IPS-18c (cell line): ENCODE data around the gene FLAD1.
"Not testable (repeated sequence)": the region's sequence is repeated elsewhere in the genome, so short reads cannot be mapped to it uniquely, and the experiment has no call there.

ENCODE experiments used
- H3K4me3 ChIP-seq: 2 replicates; pipeline ENCODE4 v1.7.0; 2013; ENCODE audit warnings: low read depth, mild to moderate bottlenecking, low read length, moderate library complexity; ENCODE audit not compliant: insufficient read depth
- H3K9me3 ChIP-seq: one replicate; pipeline ENCODE4 v1.6.1; 2013; ENCODE audit warnings: mild to moderate bottlenecking, low read length, moderate library complexity; ENCODE audit not compliant: control insufficient read depth, insufficient read depth

FLAD1 gene

GRCh38 chr1:154974102-154974807 is 8.9 kb upstream of the FLAD1 start, which contains the start of gene CKS1B:
CKS1B (plus strand) TSS chr1:154974681; CDS start chr1:154974746, 65 bp downstream.
- H3K9me3 ChIP-seq = no peaks in the 10 kb centered on the region
- peak within 1 kb of the TSS; percentile 66 for H3K4me3 ChIP-seq

- H3K4me3 ChIP-seq = peak overlapping the region; percentile 66
- no peaks in the 10 kb centered on the region for H3K9me3 ChIP-seq
These were observed 8.2 kb upstream of the FLAD1 start for GRCh38 chr1:154974808-154975408.

GRCh38 chr1:154975409-154976059 is 7.6 kb upstream of the FLAD1 start:
- peak overlapping the region; percentile 66 for H3K4me3 ChIP-seq
- H3K9me3 ChIP-seq = no peaks in the 10 kb centered on the region

- H3K4me3 ChIP-seq, H3K9me3 ChIP-seq: not testable (repeated sequence)
These were observed 5.4 kb upstream of the FLAD1 start for GRCh38 chr1:154977762-154978161.

- Histone ChIP-seq H3K4me3 (no peak overlapping the region), H3K9me3 (no peaks in the 10 kb centered on the region)
These were observed 4.8 kb upstream of the FLAD1 start for GRCh38 chr1:154978360-154978759.

- H3K4me3 ChIP-seq = peak overlapping the region; percentile 34
These were observed 803 bp upstream of the FLAD1 start for GRCh38 chr1:154982341-154982740.

GRCh38 chr1:154983776-154984466 is 777 bp downstream of the FLAD1 start:
- H3K4me3 ChIP-seq = peak overlapping the region; percentile 71
- no peaks in the 10 kb centered on the region for H3K9me3 ChIP-seq

More at GRCh38 chr1:154982341-154982740, 803 bp upstream of the FLAD1 start:
- no peaks in the 10 kb centered on the region for H3K9me3 ChIP-seq

- not testable (repeated sequence) for H3K9me3 ChIP-seq, H3K4me3 ChIP-seq
These were observed 3.6 kb downstream of the FLAD1 start for GRCh38 chr1:154986736-154987135.

GRCh38 chr1:154987326-154987725 is 4.2 kb downstream of the FLAD1 start:
- Histone ChIP-seq H3K4me3 (no peak overlapping the region), H3K9me3 (no peaks in the 10 kb centered on the region)

- Histone ChIP-seq H3K9me3 (no peaks in the 10 kb centered on the region), H3K4me3 (no peak overlapping the region)
These were observed 5.2 kb downstream of the FLAD1 start for GRCh38 chr1:154988058-154988954.

- H3K4me3 ChIP-seq = no peak overlapping the region
- H3K9me3 ChIP-seq = no peaks in the 10 kb centered on the region
These were observed 6.2 kb downstream of the FLAD1 start for GRCh38 chr1:154989195-154989860.

GRCh38 chr1:154990276-154990675 is 7.1 kb downstream of the FLAD1 start:
- no peaks in the 10 kb centered on the region for H3K9me3 ChIP-seq
- H3K4me3 ChIP-seq = no peak overlapping the region

GRCh38 chr1:154992721-154993571 is 9.8 kb downstream of the FLAD1 start:
- H3K9me3 ChIP-seq = no peaks in the 10 kb centered on the region
- H3K4me3 ChIP-seq = no peak overlapping the region

GRCh38 chr1:154993572-154994268 is 10.6 kb downstream of the FLAD1 start, which contains the start of gene LENEP:
LENEP (plus strand) TSS chr1:154993586; CDS start chr1:154993608, 22 bp downstream.
- Histone ChIP-seq H3K9me3 (no peaks in the 10 kb centered on the region), H3K4me3 (no peak within 1 kb of the TSS)

GRCh38 chr1:154994269-154994587 is 11.1 kb downstream of the FLAD1 start:
- Histone ChIP-seq H3K9me3 (no peaks in the 10 kb centered on the region), H3K4me3 (no peak overlapping the region)
